ENCODE data around the gene SHC3. TPM values are rescaled to one million over a fixed set of nuclear protein-coding genes. Genes with fewer than 3 reads are reported as not detected.

Gene SHC3
- total and polyA plus RNA-seq, 2 of the 4 experiments (the other 2 are of a cell fraction): 4.5 to 13.3 TPM

DNA sequence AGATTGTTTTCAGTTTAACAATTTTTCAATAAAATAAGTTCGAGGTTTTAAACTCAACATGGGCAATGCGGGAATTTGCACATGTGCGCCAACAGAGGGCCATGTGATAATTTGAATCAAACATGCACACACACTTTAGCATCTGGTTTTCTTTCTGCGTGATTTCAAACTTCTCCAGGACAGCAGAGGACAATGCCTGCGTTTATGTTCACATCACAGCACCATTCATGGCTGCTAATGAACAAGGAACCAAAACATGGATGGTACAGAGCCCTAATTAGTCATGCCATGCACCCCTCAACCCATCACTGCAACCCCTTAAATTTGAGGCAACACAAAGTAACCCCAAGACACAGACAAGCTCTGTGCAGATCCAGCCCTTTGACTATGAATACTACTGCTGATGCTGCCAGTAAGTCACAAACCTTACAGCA, 2.8 kb downstream of the SHC3 start:
- dilution Hi-C loops (cut with HindIII; ENCODE audit: low sequenced_read_pairs, unreplicated experiment) (no loop called here), intact Hi-C loops (cut with micrococcal nuclease) (loop anchor here (2.0 to 10.0 kb wide), 6 partner anchors 135 to 584 kb away; partner anchors contain the start of gene CKS2), in situ Hi-C loops (cut with MboI; ENCODE audit: low sequenced_read_pairs) (no loop called here)
- Histone ChIP-seq H3K4me1 (ENCODE audit: control insufficient read depth, insufficient read depth, low read length) (peaks cover 11% of the 10 kb centered on the region), H2AK9ac (replicated peaks; ENCODE audit: low read depth, low read length, poor library complexity) (no peak overlapping the region), H3K79me1 (ENCODE audit: low read depth in 1 of 2, low read length in 2 of 2) (peaks cover 19 to 62% of the 10 kb centered on the region in 2 experiments), H3K56ac (ENCODE audit: extremely low read depth, insufficient read depth, low read length) (no peak overlapping the region), H3K14ac (replicated peaks; ENCODE audit: low read depth, low read length) (peak overlapping the region; percentile 11), H2BK20ac (ENCODE audit: low read depth, low read length) (no peak overlapping the region), H3K23ac (ENCODE audit: low read depth, low read length) (peak overlapping the region; percentile 81), H3K9ac (ENCODE audit: low read depth, low read length) (0 out of 2 replicates have a peak overlapping the region, but pooled peaks have one; percentile 9), H2BK15ac (ENCODE audit: low read depth, low read length) (peak overlapping the region; percentile 44; the same call in 1 of the 3 replicates), H3K4ac (ENCODE audit: low read depth, low read length) (peak overlapping the region; percentile 10), H4K91ac (ENCODE audit: insufficient read depth, low read depth, low read length) (no peak overlapping the region), H2BK5ac (ENCODE audit: low read depth, low read length, poor library complexity, severe bottlenecking) (no peak overlapping the region), H2AK5ac (ENCODE audit: low read depth, low read length) (peak overlapping the region; percentile 15; the same call in 1 of the 2 replicates), H3K18ac (ENCODE audit: low read depth, low read length) (no peak overlapping the region), H3K9me1 (ENCODE audit: insufficient read depth, low read length) (peaks cover 14% of the 10 kb centered on the region), H3K36me3 (ENCODE audit: control insufficient read depth, insufficient read depth, low read length) (no peaks in the 10 kb centered on the region; the same call in 1 of the 2 replicates), H4K20me1 (ENCODE audit: insufficient read depth, low read length) (peaks cover 15% of the 10 kb centered on the region), H2AFZ (replicated peaks; ENCODE audit: low read length, poor library complexity) (no peak overlapping the region), H2BK120ac (ENCODE audit: low read depth, low read length) (no peak overlapping the region), H3K27ac (ENCODE audit: insufficient read depth, low read length) (no peak overlapping the region), H3K9me3 (ENCODE audit: control insufficient read depth, insufficient read depth, low read length) (no peaks in the 10 kb centered on the region), H3K4me2 (ENCODE audit: low read depth, low read length) (peak overlapping the region; percentile 74), H4K5ac (ENCODE audit: low read depth, low read length) (no peak overlapping the region), H3K4me3 (ENCODE audit: insufficient read depth, low read depth, low read length) (peak overlapping the region; percentile 28; the same call in 1 of the 2 replicates), H4K8ac (ENCODE audit: low read depth in 2 of 2, low read length in 2 of 2) (no peak overlapping the region), H3K27me3 (ENCODE audit: control insufficient read depth, insufficient read depth, low read length) (no peaks in the 10 kb centered on the region)
- WGBS, 2 experiments (ENCODE audit: extremely low coverage in 2 of 2, insufficient read length in 1 of 2): no CpG with 5 or more reads among the region's 5 CpGs
- ChIA-PET POLR2A (ENCODE audit: unreplicated experiment) (no interaction called here), CTCF (no interaction called here)
- DNase-seq: no peak
- TF ChIP-seq CEBPB (IDR thresholded peaks at IDR 0.05; ENCODE audit: low read depth, low read length): no peak
- TF ChIP-seq FOS (IDR thresholded peaks at IDR 0.05; ENCODE audit: low read depth, low read length): no peak
- no peak for TF ChIP-seq BHLHE40 (IDR thresholded peaks at IDR 0.05; ENCODE audit: low read depth, low read length)
- TF ChIP-seq NFE2L2 (IDR thresholded peaks at IDR 0.05; ENCODE audit: low read depth, low read length): no peak
- TF ChIP-seq, protein P1, sequence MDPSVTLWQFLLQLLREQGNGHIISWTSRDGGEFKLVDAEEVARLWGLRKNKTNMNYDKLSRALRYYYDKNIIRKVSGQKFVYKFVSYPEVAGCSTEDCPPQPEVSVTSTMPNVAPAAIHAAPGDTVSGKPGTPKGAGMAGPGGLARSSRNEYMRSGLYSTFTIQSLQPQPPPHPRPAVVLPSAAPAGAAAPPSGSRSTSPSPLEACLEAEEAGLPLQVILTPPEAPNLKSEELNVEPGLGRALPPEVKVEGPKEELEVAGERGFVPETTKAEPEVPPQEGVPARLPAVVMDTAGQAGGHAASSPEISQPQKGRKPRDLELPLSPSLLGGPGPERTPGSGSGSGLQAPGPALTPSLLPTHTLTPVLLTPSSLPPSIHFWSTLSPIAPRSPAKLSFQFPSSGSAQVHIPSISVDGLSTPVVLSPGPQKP (IDR thresholded peaks at IDR 0.05; ENCODE audit: borderline replicate concordance, low read depth, low read length): no peak
- TF ChIP-seq MXI1 (IDR thresholded peaks at IDR 0.05; ENCODE audit: borderline replicate concordance, low read depth, low read length): no peak
- no peak for TF ChIP-seq MAZ (IDR thresholded peaks at IDR 0.05; ENCODE audit: borderline replicate concordance, low read depth, low read length)
- TF ChIP-seq MAFK (IDR thresholded peaks at IDR 0.05; ENCODE audit: low read depth, low read length): no peak
- TF ChIP-seq CHD1 (IDR thresholded peaks at IDR 0.05; ENCODE audit: low read depth, low read length): no peak
- TF ChIP-seq POLR2A (IDR thresholded peaks at IDR 0.05; ENCODE audit: low read depth, low read length): no peak
- no peak for TF ChIP-seq SMC3 (IDR thresholded peaks at IDR 0.05; ENCODE audit: low read depth, low read length)
- no peak for TF ChIP-seq RAD21 (IDR thresholded peaks at IDR 0.05; ENCODE audit: low read length)
- TF ChIP-seq RCOR1 (IDR thresholded peaks at IDR 0.05; ENCODE audit: insufficient replicate concordance, low read length): no peak
- TF ChIP-seq RFX5 (IDR thresholded peaks at IDR 0.05; ENCODE audit: low read depth, low read length): no peak
- TF ChIP-seq, protein P2, sequence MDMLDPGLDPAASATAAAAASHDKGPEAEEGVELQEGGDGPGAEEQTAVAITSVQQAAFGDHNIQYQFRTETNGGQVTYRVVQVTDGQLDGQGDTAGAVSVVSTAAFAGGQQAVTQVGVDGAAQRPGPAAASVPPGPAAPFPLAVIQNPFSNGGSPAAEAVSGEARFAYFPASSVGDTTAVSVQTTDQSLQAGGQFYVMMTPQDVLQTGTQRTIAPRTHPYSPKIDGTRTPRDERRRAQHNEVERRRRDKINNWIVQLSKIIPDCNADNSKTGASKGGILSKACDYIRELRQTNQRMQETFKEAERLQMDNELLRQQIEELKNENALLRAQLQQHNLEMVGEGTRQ (IDR thresholded peaks at IDR 0.05; ENCODE audit: low read depth, low read length): no peak
- TF ChIP-seq, protein P3, sequence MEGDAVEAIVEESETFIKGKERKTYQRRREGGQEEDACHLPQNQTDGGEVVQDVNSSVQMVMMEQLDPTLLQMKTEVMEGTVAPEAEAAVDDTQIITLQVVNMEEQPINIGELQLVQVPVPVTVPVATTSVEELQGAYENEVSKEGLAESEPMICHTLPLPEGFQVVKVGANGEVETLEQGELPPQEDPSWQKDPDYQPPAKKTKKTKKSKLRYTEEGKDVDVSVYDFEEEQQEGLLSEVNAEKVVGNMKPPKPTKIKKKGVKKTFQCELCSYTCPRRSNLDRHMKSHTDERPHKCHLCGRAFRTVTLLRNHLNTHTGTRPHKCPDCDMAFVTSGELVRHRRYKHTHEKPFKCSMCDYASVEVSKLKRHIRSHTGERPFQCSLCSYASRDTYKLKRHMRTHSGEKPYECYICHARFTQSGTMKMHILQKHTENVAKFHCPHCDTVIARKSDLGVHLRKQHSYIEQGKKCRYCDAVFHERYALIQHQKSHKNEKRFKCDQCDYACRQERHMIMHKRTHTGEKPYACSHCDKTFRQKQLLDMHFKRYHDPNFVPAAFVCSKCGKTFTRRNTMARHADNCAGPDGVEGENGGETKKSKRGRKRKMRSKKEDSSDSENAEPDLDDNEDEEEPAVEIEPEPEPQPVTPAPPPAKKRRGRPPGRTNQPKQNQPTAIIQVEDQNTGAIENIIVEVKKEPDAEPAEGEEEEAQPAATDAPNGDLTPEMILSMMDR (conservative IDR thresholded peaks at IDR 0.05; ENCODE audit: low read depth, low read length): no peak
- ATAC-seq (ENCODE audit: low read depth): no peak
- no TSS peak for BruUV-seq (replicated peaks)
